Prostate gland (tissue), 2 donors: ENCODE data around the gene RNGTT. TPM values are rescaled to one million over a fixed set of nuclear protein-coding genes. Genes with fewer than 3 reads are reported as not detected.

Source experiments
- DNase-seq: peaks from one replicate; pipeline ENCODE4 v3.0.0-alpha.2; 2019; ENCODE audit warnings: low spot score
- H3K27ac ChIP-seq, 2 donors: fragments of 200-600 bp; sonication (generic); 2 replicates each; pipeline ENCODE4 v1.5.1; 2017 to 2019
- H3K27me3 ChIP-seq: fragments of 200-600 bp; sonication (generic); replicated peaks from 2 replicates; pipeline ENCODE4 v1.5.1; 2019; ENCODE audit not compliant: insufficient read depth
- H3K36me3 ChIP-seq, 2 donors: fragments of 200-600 bp; sonication (generic); 1 replicate in 1 of 2; 2 replicates in 1 of 2; pipeline versions ENCODE4 v1.5.1 to v1.8.1; 2017 to 2019
- H3K4me1 ChIP-seq: fragments of 200-600 bp; sonication (generic); replicated peaks from 2 replicates; pipeline ENCODE4 v1.5.1; 2019
- H3K4me3 ChIP-seq, 2 donors: fragments of 200-600 bp; sonication (generic); 2 replicates each; pipeline ENCODE4 v1.5.1; 2017 to 2019
- H3K9me3 ChIP-seq: fragments of 200-600 bp; sonication (generic); 2 replicates; pipeline ENCODE4 v1.5.1; 2017
- POLR2A ChIP-seq: fragments of 450-650 bp; IDR thresholded peaks from one replicate; pipeline ENCODE4 v1.6.1; 2016; ENCODE audit warnings: antibody characterized with exemption, mild to moderate bottlenecking
- POLR2AphosphoS5 ChIP-seq: sonication (generic); formaldehyde crosslinking; IDR thresholded peaks from one replicate; pipeline ENCODE4 v1.6.1; 2017; ENCODE audit warnings: antibody characterized with exemption
- whole genome bisulfite sequencing: methylation state at CpG from one replicate; pipeline ENCODE4 v1.1.5; 2018; 5-methylcytosine and 5-hydroxymethylcytosine counted together
- intact Hi-C: fragments of 100-400 bp; cut with DNase I; formaldehyde crosslinking; loops from one replicate; pipeline ENCODE4 v1.14.2; 2022
- total RNA-seq, 2 donors: library from RNA; depleted of rRNA; stranded (reverse); fragments of >200 nt; gene quantifications; one replicate each; pipeline ENCODE4 v1.1.0, GENCODE V29; 2016
- TF ChIP-seq, protein P1 (sequence below), 4 experiments: fragments of 200-600 bp in 2 of 4; fragments of 450-650 bp in 2 of 4; sonication (generic) in 2 of 4; IDR thresholded peaks; 1 replicate in 3 of 4; 2 replicates in 1 of 4; pipeline ENCODE4 v1.5.1; 2016 to 2019; ENCODE audit warnings: antibody characterized with exemption in 4 of 4, mild to moderate bottlenecking in 2 of 4, moderate library complexity in 2 of 4

RNGTT gene
- total RNA-seq, 2 donors from 2014 or later, result 10.1 to 23.6 TPM

DNA sequence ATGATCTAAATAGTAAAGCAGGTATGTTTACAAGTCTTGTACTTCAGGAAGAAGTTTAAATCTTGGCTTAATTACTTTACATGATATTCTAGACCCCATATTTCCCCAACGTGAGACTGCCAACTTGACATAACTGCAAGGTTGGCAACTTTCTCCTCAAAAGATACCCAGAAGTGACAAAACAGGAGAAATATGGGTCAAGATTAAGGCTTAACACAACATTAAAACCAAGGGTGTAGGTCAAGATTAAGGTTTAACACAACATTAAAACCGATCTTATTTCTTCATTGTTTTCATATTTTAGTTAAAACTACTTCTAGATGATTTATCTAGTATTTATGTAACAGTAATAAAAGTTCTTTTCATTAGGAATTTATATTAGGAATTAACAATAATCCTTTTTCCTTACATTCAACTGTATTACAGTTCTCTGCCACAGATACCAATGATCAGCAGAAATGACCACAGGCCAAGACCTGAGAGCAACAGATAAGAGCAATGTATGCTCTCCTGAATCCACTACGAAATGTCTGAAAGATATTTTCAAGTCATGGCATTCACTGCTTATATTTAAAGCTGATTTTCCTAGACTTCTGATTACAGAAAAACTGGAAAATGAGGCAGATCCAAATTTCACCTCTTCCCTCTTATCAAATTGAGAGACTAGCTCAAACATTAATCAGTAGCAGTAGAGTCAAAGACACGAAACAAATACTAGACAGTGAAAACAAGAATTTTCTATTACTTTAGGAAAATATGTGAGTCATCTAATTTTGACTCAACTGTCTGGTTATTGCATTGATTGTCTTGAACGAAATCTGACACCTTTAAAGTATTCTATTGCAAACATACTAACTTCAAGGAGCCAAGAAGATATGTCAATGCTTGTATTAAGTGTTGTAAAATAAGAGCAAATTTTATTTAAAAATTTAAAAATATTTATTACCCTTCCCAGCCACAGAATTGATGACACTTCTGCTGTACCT lies 72.3 kb downstream of the RNGTT start:
- Histone ChIP-seq H3K4me3 (no peak overlapping the region), H3K27me3 (no peaks in the 10 kb centered on the region), H3K4me1 (no peaks in the 10 kb centered on the region), H3K9me3 (no peaks in the 10 kb centered on the region), H3K36me3 (no peaks in the 10 kb centered on the region), H3K27ac (no peak overlapping the region)
- intact Hi-C loops, result no loop called here
- no peak for DNase-seq
- WGBS, result 68% methylated on average over 5 of the region's 5 CpGs
- TF ChIP-seq POLR2AphosphoS5 (no peak), POLR2A (no peak)
- TF ChIP-seq, protein P1, sequence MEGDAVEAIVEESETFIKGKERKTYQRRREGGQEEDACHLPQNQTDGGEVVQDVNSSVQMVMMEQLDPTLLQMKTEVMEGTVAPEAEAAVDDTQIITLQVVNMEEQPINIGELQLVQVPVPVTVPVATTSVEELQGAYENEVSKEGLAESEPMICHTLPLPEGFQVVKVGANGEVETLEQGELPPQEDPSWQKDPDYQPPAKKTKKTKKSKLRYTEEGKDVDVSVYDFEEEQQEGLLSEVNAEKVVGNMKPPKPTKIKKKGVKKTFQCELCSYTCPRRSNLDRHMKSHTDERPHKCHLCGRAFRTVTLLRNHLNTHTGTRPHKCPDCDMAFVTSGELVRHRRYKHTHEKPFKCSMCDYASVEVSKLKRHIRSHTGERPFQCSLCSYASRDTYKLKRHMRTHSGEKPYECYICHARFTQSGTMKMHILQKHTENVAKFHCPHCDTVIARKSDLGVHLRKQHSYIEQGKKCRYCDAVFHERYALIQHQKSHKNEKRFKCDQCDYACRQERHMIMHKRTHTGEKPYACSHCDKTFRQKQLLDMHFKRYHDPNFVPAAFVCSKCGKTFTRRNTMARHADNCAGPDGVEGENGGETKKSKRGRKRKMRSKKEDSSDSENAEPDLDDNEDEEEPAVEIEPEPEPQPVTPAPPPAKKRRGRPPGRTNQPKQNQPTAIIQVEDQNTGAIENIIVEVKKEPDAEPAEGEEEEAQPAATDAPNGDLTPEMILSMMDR (IDR thresholded peaks at IDR 0.05), result no peak

DNA sequence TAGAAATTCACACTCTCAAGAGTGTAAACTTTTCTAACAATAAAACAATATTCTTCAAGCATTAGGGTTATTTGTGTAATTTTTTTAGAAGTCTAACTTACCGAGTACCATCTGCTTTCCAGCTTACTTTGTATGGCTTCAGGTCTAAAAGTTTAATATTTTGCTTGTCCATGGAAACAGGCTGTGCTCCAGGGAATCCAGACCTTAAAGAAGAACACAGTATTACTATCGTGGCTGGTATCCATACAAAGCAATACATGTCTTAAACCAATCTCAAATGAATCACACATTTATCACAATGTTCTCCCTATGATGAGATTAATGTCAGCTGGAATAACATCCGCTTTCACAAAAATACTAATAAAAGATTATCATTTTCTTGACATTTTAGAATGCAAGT lies 73.0 kb downstream of the RNGTT start:
- H3K4me1 ChIP-seq, result no peaks in the 10 kb centered on the region
- no peak overlapping the region for H3K27ac ChIP-seq
- no peaks in the 10 kb centered on the region for H3K9me3 ChIP-seq
- DNase-seq, result no peak
- no peaks in the 10 kb centered on the region for H3K27me3 ChIP-seq
- intact Hi-C loops, result no loop called here
- H3K36me3 ChIP-seq, result no peaks in the 10 kb centered on the region
- no peak for TF ChIP-seq POLR2A
- TF ChIP-seq, protein P1 (IDR thresholded peaks at IDR 0.05), result no peak
- TF ChIP-seq POLR2AphosphoS5, result no peak
- H3K4me3 ChIP-seq, result no peak overlapping the region
- WGBS, result 66% methylated on average over 3 of the region's 3 CpGs

DNA sequence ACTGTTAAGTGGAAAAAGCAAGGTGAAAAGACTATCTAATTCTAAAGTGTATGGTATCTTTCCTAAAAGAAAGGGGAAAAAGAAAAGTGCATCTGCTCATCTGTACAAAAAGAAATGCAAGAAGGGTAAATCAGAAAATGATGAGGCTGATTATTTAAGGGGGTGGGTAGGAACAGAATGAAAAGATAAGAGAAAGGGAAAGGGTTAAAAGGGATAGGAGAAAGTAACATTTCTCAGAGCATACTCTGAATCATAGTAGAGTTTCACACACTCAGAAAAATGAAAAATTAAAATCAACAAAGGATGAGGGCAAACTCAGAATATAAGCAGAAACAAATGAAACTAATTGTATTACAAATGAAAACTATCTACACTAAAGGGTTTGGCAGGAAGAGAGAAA lies 79.1 kb downstream of the RNGTT start:
- Histone ChIP-seq H3K27me3 (no peaks in the 10 kb centered on the region), H3K4me1 (no peaks in the 10 kb centered on the region), H3K4me3 (no peak overlapping the region), H3K36me3 (no peaks in the 10 kb centered on the region), H3K9me3 (no peaks in the 10 kb centered on the region), H3K27ac (no peak overlapping the region)
- TF ChIP-seq POLR2A, result no peak
- no peak for TF ChIP-seq POLR2AphosphoS5
- TF ChIP-seq, protein P1 (IDR thresholded peaks at IDR 0.05), result no peak
- intact Hi-C loops, result no loop called here
- no peak for DNase-seq

DNA sequence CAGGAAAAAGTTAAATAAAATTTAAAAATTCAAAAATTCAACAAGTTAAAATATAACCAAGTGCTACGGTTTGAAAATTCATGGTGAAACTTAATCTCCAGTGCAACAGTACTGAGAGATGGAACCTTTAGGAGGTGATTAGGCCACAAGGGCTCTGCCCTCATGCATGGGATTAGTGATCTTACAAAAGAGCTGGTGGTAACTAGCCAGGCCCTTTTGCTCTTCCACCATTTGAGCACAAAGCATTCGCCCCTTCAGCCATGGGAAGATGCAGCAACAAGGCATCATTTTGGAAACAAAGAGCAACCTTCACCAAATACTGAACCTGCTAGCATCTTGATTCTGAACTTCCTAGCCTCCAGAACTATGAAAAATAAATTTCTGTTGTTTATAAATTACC lies 80.9 kb downstream of the RNGTT start:
- intact Hi-C loops, result no loop called here
- Histone ChIP-seq H3K27me3 (no peaks in the 10 kb centered on the region), H3K9me3 (no peaks in the 10 kb centered on the region), H3K27ac (no peak overlapping the region), H3K4me1 (no peaks in the 10 kb centered on the region), H3K4me3 (no peak overlapping the region), H3K36me3 (no peaks in the 10 kb centered on the region)
- no peak for DNase-seq
- WGBS, result 99% methylated on average over 2 of the region's 2 CpGs
- no peak for TF ChIP-seq POLR2AphosphoS5

DNA sequence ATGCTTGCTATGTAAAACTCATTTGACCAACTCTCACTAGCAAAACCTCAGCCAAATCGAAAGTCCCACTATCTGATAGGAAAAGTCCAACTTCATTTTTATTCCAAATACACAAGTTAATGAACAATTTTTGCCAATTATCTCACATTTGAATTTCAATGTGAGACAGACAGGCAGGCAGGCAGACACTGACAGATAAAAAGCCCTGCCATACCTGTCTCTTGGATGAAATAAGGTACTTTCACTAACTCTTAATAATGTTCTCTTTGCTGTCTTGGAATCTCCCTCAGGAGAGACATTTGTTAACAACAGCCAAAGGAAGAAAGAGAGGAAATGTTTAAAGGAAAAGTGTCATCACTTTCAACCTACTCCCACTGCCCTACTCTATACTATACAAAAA lies 82.0 kb downstream of the RNGTT start:
- Histone ChIP-seq H3K27ac (no peak overlapping the region), H3K36me3 (no peaks in the 10 kb centered on the region), H3K4me3 (no peak overlapping the region), H3K4me1 (no peaks in the 10 kb centered on the region), H3K27me3 (no peaks in the 10 kb centered on the region), H3K9me3 (no peaks in the 10 kb centered on the region)
- no peak for DNase-seq
- no peak for TF ChIP-seq POLR2AphosphoS5
- TF ChIP-seq, protein P1 (IDR thresholded peaks at IDR 0.05), result no peak
- TF ChIP-seq POLR2A, result no peak
- 44% methylated on average over 1 of the region's 1 CpG for WGBS
- intact Hi-C loops, result no loop called here
